ENCODE measurements around the gene PRSS57. TPM values are rescaled to one million over a fixed set of nuclear protein-coding genes. Genes with fewer than 3 reads are reported as not detected.

Gene PRSS57
- total RNA-seq, 2 experiments from 2014 or later: not detected

DNA sequence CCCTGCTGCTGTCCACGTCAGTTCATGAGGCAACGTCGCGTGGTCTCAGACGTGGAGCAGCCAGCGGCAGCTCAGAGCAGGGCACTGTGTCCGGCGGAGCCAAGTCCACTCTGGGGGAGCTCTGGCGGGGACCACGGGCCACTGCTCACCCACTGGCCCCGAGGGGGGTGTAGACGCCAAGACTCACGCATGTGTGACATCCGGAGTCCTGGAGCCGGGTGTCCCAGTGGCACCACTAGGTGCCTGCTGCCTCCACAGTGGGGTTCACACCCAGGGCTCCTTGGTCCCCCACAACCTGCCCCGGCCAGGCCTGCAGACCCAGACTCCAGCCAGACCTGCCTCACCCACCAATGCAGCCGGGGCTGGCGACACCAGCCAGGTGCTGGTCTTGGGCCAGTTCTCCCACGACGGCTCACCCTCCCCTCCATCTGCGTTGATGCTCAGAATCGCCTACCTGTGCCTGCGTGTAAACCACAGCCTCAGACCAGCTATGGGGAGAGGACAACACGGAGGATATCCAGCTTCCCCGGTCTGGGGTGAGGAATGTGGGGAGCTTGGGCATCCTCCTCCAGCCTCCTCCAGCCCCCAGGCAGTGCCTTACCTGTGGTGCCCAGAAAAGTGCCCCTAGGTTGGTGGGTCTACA, 12.5 kb downstream of the PRSS57 start:
- Histone ChIP-seq H3K4me2 (ENCODE audit: low read length) (no peak overlapping the region), H3K4me1 (ENCODE audit: insufficient read depth, low read length, poor library complexity, severe bottlenecking) (peaks cover 10% of the 10 kb centered on the region), H3K9me3 (ENCODE audit: low read length) (no peaks in the 10 kb centered on the region), H3K9me2 (ENCODE audit: insufficient read depth, low read length) (no peaks in the 10 kb centered on the region), H3K4me3 (ENCODE audit: low read depth, low read length, poor library complexity, severe bottlenecking) (no peak overlapping the region), H3K79me2 (ENCODE audit: insufficient read depth, low read depth, low read length) (no peaks in the 10 kb centered on the region), H4K20me1 (ENCODE audit: insufficient read depth, low read length) (no peaks in the 10 kb centered on the region; the same call in 1 of the 2 replicates), H3K27ac (ENCODE audit: low read depth, low read length, poor library complexity, severe bottlenecking) (no peak overlapping the region), H2AFZ (ENCODE audit: low read length) (no peak overlapping the region), H3K36me3 (ENCODE audit: insufficient read depth, low read length) (no peaks in the 10 kb centered on the region)
- no TSS peak for BruUV-seq (replicated peaks)
- ChIA-PET CTCF (ENCODE audit: unreplicated experiment) (no interaction called here), POLR2A (no interaction called here)
- intact Hi-C loops (cut with micrococcal nuclease; ENCODE audit: unreplicated experiment): loop anchor here (5.0 kb wide), 1 partner anchor 50 kb away; no protein-coding TSS in a partner anchor
- TF ChIP-seq EZH2phosphoT487 (IDR thresholded peaks at IDR 0.05; ENCODE audit: borderline replicate concordance, low read depth, low read length): no peak
- TF ChIP-seq, protein P1, sequence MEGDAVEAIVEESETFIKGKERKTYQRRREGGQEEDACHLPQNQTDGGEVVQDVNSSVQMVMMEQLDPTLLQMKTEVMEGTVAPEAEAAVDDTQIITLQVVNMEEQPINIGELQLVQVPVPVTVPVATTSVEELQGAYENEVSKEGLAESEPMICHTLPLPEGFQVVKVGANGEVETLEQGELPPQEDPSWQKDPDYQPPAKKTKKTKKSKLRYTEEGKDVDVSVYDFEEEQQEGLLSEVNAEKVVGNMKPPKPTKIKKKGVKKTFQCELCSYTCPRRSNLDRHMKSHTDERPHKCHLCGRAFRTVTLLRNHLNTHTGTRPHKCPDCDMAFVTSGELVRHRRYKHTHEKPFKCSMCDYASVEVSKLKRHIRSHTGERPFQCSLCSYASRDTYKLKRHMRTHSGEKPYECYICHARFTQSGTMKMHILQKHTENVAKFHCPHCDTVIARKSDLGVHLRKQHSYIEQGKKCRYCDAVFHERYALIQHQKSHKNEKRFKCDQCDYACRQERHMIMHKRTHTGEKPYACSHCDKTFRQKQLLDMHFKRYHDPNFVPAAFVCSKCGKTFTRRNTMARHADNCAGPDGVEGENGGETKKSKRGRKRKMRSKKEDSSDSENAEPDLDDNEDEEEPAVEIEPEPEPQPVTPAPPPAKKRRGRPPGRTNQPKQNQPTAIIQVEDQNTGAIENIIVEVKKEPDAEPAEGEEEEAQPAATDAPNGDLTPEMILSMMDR (conservative IDR thresholded peaks at IDR 0.05; ENCODE audit: low read length): no peak
- DNase-seq (ENCODE audit: low spot score): no peak

DNA sequence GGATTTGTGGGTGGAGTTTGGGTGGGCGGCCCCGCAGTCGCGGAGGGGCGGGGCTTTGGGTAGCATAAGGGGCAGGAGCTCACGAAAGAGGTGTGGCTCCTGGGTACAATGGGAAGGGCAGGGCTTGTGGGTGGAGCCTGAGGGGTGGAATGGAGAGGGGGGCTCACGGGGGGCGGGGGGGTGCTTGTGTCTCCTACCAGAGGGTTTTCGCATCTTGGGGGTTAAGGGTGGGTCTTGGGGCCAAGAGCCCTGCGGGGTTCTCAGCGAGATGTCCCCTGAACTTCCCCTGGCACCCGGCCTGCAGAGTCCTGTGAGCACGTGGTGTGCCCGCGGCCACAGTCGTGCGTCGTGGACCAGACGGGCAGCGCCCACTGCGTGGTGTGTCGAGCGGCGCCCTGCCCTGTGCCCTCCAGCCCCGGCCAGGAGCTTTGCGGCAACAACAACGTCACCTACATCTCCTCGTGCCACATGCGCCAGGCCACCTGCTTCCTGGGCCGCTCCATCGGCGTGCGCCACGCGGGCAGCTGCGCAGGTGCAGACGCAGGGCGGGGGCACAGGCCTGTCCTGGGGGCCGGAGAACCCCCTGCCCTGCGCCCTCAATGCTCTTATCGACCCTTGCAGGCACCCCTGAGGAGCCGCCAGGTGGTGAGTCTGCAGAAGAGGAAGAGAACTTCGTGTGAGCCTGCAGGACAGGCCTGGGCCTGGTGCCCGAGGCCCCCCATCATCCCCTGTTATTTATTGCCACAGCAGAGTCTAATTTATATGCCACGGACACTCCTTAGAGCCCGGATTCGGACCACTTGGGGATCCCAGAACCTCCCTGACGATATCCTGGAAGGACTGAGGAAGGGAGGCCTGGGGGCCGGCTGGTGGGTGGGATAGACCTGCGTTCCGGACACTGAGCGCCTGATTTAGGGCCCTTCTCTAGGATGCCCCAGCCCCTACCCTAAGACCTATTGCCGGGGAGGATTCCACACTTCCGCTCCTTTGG, 13.9 kb downstream of the PRSS57 start:
- H3K9me2 ChIP-seq (ENCODE audit: insufficient read depth, low read length): no peaks in the 10 kb centered on the region
- peak; percentile 93 for DNase-seq (ENCODE audit: low spot score)
- H3K4me2 ChIP-seq (ENCODE audit: low read length): peak overlapping the region; percentile 85
- no peaks in the 10 kb centered on the region for H3K36me3 ChIP-seq (ENCODE audit: insufficient read depth, low read length)
- H3K79me2 ChIP-seq (ENCODE audit: insufficient read depth, low read depth, low read length): no peaks in the 10 kb centered on the region
- TF ChIP-seq EZH2phosphoT487 (IDR thresholded peaks at IDR 0.05; ENCODE audit: borderline replicate concordance, low read depth, low read length): no peak
- TF ChIP-seq, protein P1 (conservative IDR thresholded peaks at IDR 0.05; ENCODE audit: low read length): no peak
- no peaks in the 10 kb centered on the region for H3K9me3 ChIP-seq (ENCODE audit: low read length)
- CTCF ChIA-PET (ENCODE audit: unreplicated experiment): no interaction called here
- H3K4me1 ChIP-seq (ENCODE audit: insufficient read depth, low read length, poor library complexity, severe bottlenecking): peaks cover 10% of the 10 kb centered on the region
- H3K27ac ChIP-seq (ENCODE audit: low read depth, low read length, poor library complexity, severe bottlenecking): peak overlapping the region; percentile 65
- intact Hi-C loops (cut with micrococcal nuclease; ENCODE audit: unreplicated experiment): loop anchor here (2.0 to 5.0 kb wide), 2 partner anchors 21 to 51 kb away; no protein-coding TSS in a partner anchor
- H3K4me3 ChIP-seq (ENCODE audit: low read depth, low read length, poor library complexity, severe bottlenecking): peak overlapping the region; percentile 67
- POLR2A ChIA-PET: interaction anchor here (1.2 kb wide), 1 partner anchor 22 kb away, joined by 4 read pairs; no protein-coding TSS in a partner anchor
- H2AFZ ChIP-seq (ENCODE audit: low read length): peak overlapping the region; percentile 87
- no TSS peak for BruUV-seq (replicated peaks)
- no peaks in the 10 kb centered on the region; the same call in 1 of the 2 replicates for H4K20me1 ChIP-seq (ENCODE audit: insufficient read depth, low read length)
